ENCODE measurements around the gene RAMACL. TPM values are rescaled to one million over a fixed set of nuclear protein-coding genes. Genes with fewer than 3 reads are reported as not detected.

The RAMACL gene
- total RNA-seq, 1 donor from 2014 or later = 0.88 TPM

Other genes with a start within 250 kb of the RAMACL start
- gene SFT2D1, start 244.1 kb downstream of the RAMACL start, total RNA-seq = 26.6 TPM
- 43.4 TPM for gene MPC1, start 203.7 kb downstream of the RAMACL start, total RNA-seq
- 17.1 TPM for gene RPS6KA2, start 40.6 kb upstream of the RAMACL start, total RNA-seq